HepG2 (cell line): Measurements from ENCODE around the gene CCM2. TPM values are rescaled to one million over a fixed set of nuclear protein-coding genes. Genes with fewer than 3 reads are reported as not detected.

ENCODE experiments used
- HNRNPLL ChIP-seq: fragments of 200-400 bp; formaldehyde crosslinking; IDR thresholded peaks from 2 replicates; pipeline ENCODE4 v1.6.1; 2017; ENCODE audit warnings: mild to moderate bottlenecking, low read depth, low read length; ENCODE audit not compliant: poor library complexity, severe bottlenecking
- KAT2B ChIP-seq: fragments of 150-350 bp; IDR thresholded peaks from 2 replicates; pipeline ENCODE4 v1.6.1; 2014; ENCODE audit warnings: low read depth, low read length, borderline replicate concordance
- KAT7 ChIP-seq: IDR thresholded peaks from 2 replicates; pipeline ENCODE4 v1.6.1; 2018; ENCODE audit warnings: borderline replicate concordance, missing compliant biosample characterization
- NPAS2 ChIP-seq: sonication (generic); formaldehyde crosslinking; IDR thresholded peaks from 2 replicates; pipeline ENCODE4 v1.8.0; 2022; ENCODE audit warnings: mild to moderate bottlenecking, missing genetic modification reagents, borderline replicate concordance
- NR2C2 ChIP-seq: sonication (generic); formaldehyde crosslinking; IDR thresholded peaks from 2 replicates; pipeline ENCODE4 v1.4.0; 2020; ENCODE audit warnings: missing genetic modification reagents, mild to moderate bottlenecking, moderate library complexity, borderline replicate concordance
- PHF8 ChIP-seq: sonication (generic); formaldehyde crosslinking; IDR thresholded peaks from 2 replicates; pipeline ENCODE4 v1.5.0; 2020; ENCODE audit warnings: missing genetic modification reagents
- RBFOX2 ChIP-seq: fragments of 200-400 bp; formaldehyde crosslinking; IDR thresholded peaks from 2 replicates; pipeline ENCODE4 v1.6.1; 2017; ENCODE audit warnings: low read depth, mild to moderate bottlenecking, low read length
- SOX13 ChIP-seq, 3 experiments: fragments of 450-650 bp in 1 of 3; sonication (generic) in 1 of 3; formaldehyde crosslinking in 1 of 3; IDR thresholded peaks in 2 of 3; conservative IDR thresholded peaks in 1 of 3; 2 replicates each; pipeline versions ENCODE4 v1.5.0 to v1.6.1; 2016 to 2020; ENCODE audit warnings: antibody characterized with exemption in 1 of 3, mild to moderate bottlenecking in 1 of 3, missing compliant biosample characterization in 1 of 3, missing genetic modification reagents in 1 of 3, moderate library complexity in 1 of 3
- ZFX ChIP-seq: sonication (generic); formaldehyde crosslinking; IDR thresholded peaks from 2 replicates; pipeline ENCODE4 v1.4.0; 2020; ENCODE audit warnings: mild to moderate bottlenecking, low read depth, missing genetic modification reagents, moderate library complexity
- ZNF567 ChIP-seq: sonication (generic); formaldehyde crosslinking; IDR thresholded peaks from 2 replicates; pipeline ENCODE4 v1.8.1; 2023; ENCODE audit warnings: mild to moderate bottlenecking, missing genetic modification reagents, borderline replicate concordance
- ZNF652 ChIP-seq: IDR thresholded peaks from 2 replicates; pipeline ENCODE4 v1.6.1; 2016; ENCODE audit warnings: low read depth, borderline replicate concordance
- ZSCAN12 ChIP-seq: sonication (generic); formaldehyde crosslinking; IDR thresholded peaks from 2 replicates; pipeline ENCODE4 v1.9.0; 2021; ENCODE audit warnings: mild to moderate bottlenecking, missing genetic modification reagents
- ZSCAN29 ChIP-seq: sonication (generic); formaldehyde crosslinking; conservative IDR thresholded peaks from 2 replicates; pipeline ENCODE4 v1.4.0; 2020; ENCODE audit warnings: mild to moderate bottlenecking, missing genetic modification reagents
- polyA plus RNA-seq, 8 experiments: library from polyadenylated mRNA; depleted of rRNA in 3 of 8; stranded (reverse) in 7 of 8; unstranded in 1 of 8; fragments of >200 nt; fragmentation: Illumina TruSeq in 4 of 8; extraction: Trizol in 4 of 8; gene quantifications; 2 replicates each; pipeline versions ENCODE4 v1.2.1 to v1.2.3, GENCODE V29; 2011 to 2016; ENCODE audit warnings: low read depth in 4 of 8, missing spikeins in 1 of 8, mixed read lengths in 1 of 8; ENCODE audit not compliant: insufficient read depth in 1 of 8
- total RNA-seq, 5 experiments: library from RNA; depleted of rRNA; stranded (reverse); fragments of >200 nt; fragmentation: Illumina TruSeq; extraction: Trizol; gene quantifications; 2 replicates each; pipeline ENCODE4 v1.2.3, GENCODE V29; 2016; ENCODE audit warnings: low read depth in 1 of 5
- TF ChIP-seq, protein P1 (sequence below), 2 experiments: sonication (generic) in 1 of 2; formaldehyde crosslinking in 1 of 2; IDR thresholded peaks; 2 replicates each; pipeline versions ENCODE4 v1.4.0 to v1.6.1; 2018 to 2020; ENCODE audit warnings: missing genetic modification reagents in 2 of 2, borderline replicate concordance in 1 of 2, low read depth in 1 of 2, mild to moderate bottlenecking in 1 of 2, missing biosample characterization in 1 of 2
- TF ChIP-seq, protein P2 (sequence below), 2 experiments: fragments of 450-650 bp in 1 of 2; sonication (generic) in 1 of 2; formaldehyde crosslinking in 1 of 2; IDR thresholded peaks; 2 replicates each; pipeline versions ENCODE4 v1.6.1 to v1.8.0; 2016 to 2022; ENCODE audit warnings: antibody characterized with exemption in 1 of 2, mild to moderate bottlenecking in 1 of 2, missing genetic modification reagents in 1 of 2

The CCM2 gene
- total and polyA plus RNA-seq, 2 of the 13 experiments (the other 11 are each of a cell fraction or from before 2014, with no cell fraction given) = 13.7 to 15.8 TPM

DNA sequence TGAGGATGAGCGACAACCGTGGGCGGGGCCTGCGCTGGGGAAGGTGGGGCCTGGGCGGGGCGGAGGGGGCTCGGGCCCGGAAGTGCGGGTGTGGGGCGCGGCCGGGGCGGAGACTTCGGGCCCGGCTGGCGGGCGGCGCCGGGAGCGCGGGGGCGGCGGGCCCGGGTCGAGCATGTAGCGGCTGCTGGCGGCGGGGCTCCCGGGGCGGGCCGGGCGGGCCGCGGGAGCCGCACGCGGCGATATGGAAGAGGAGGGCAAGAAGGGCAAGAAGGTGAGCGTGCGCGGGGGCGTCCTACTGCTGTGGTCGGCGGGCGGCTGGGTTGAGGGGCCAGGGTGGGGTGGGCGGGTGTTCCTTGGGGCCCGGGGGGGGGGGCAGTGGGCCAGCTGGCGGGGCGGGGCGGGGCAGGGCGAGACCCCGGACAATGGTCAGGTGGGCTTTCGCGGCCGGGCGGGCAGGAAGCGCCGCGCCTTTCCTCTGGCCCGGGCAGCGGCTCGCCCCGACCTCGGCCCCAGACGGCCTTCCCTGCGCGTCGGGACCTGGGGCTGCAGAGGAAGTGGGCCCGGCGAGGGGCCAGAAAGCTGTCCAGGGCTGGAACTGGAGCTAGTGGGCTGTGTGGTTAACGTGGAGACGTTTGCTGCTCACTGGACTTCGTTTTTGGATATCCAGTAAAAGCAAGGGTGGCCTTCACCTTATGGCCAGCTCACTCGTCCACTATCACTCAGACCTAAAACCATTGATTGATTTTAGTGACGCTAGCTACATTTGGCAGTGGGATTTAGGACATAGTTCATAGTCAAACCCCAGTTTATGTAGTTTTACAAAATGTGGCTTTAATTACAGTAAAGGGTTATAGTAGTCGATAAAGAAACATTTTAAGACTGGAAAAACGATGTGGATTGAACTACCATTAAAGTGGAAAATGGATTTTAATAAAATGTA lies at the start of gene CCM2 (continued):
- no peak for TF ChIP-seq ZSCAN29 (CRISPR knock-in tag)
- no peak for TF ChIP-seq SOX13 (IDR thresholded peaks at IDR 0.05)
- TF ChIP-seq SOX13 (CRISPR knock-in tag; conservative IDR thresholded peaks at IDR 0.05 in 1 of 2, IDR thresholded peaks at IDR 0.05 in 1 of 2) = 0 out of 4 replicates have a peak, but pooled peaks of 1 of the 2 experiments have one; percentile 5
- TF ChIP-seq PHF8 (CRISPR knock-in tag) = peak; percentile 73
- 0 out of 2 replicates have a peak, but pooled peaks have one; percentile 21 for TF ChIP-seq NPAS2 (CRISPR knock-in tag)
- no peak for TF ChIP-seq NR2C2
- no peak for TF ChIP-seq KAT2B
- TF ChIP-seq RBFOX2 = peak; percentile 45; the same call in 1 of the 2 replicates
- TF ChIP-seq, protein P1, sequence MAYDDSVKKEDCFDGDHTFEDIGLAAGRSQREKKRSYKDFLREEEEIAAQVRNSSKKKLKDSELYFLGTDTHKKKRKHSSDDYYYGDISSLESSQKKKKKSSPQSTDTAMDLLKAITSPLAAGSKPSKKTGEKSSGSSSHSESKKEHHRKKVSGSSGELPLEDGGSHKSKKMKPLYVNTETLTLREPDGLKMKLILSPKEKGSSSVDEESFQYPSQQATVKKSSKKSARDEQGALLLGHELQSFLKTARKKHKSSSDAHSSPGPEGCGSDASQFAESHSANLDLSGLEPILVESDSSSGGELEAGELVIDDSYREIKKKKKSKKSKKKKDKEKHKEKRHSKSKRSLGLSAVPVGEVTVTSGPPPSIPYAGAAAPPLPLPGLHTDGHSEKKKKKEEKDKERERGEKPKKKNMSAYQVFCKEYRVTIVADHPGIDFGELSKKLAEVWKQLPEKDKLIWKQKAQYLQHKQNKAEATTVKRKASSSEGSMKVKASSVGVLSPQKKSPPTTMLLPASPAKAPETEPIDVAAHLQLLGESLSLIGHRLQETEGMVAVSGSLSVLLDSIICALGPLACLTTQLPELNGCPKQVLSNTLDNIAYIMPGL (CRISPR knock-in tag; IDR thresholded peaks at IDR 0.05; ENCODE audit: borderline replicate concordance in 1 of 2, low read depth in 1 of 2) = peak; percentile 18 to 26; a peak in 1 of 4 replicates
- no peak for TF ChIP-seq ZSCAN12 (CRISPR knock-in tag)
- TF ChIP-seq HNRNPLL = peak; percentile 16
- TF ChIP-seq ZFX = peak; percentile 69
- TF ChIP-seq, protein P2, sequence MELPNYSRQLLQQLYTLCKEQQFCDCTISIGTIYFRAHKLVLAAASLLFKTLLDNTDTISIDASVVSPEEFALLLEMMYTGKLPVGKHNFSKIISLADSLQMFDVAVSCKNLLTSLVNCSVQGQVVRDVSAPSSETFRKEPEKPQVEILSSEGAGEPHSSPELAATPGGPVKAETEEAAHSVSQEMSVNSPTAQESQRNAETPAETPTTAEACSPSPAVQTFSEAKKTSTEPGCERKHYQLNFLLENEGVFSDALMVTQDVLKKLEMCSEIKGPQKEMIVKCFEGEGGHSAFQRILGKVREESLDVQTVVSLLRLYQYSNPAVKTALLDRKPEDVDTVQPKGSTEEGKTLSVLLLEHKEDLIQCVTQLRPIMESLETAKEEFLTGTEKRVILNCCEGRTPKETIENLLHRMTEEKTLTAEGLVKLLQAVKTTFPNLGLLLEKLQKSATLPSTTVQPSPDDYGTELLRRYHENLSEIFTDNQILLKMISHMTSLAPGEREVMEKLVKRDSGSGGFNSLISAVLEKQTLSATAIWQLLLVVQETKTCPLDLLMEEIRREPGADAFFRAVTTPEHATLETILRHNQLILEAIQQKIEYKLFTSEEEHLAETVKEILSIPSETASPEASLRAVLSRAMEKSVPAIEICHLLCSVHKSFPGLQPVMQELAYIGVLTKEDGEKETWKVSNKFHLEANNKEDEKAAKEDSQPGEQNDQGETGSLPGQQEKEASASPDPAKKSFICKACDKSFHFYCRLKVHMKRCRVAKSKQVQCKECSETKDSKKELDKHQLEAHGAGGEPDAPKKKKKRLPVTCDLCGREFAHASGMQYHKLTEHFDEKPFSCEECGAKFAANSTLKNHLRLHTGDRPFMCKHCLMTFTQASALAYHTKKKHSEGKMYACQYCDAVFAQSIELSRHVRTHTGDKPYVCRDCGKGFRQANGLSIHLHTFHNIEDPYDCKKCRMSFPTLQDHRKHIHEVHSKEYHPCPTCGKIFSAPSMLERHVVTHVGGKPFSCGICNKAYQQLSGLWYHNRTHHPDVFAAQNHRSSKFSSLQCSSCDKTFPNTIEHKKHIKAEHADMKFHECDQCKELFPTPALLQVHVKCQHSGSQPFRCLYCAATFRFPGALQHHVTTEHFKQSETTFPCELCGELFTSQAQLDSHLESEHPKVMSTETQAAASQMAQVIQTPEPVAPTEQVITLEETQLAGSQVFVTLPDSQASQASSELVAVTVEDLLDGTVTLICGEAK (IDR thresholded peaks at IDR 0.05) = no peak
- TF ChIP-seq, protein P2 (CRISPR knock-in tag; IDR thresholded peaks at IDR 0.05) = 0 out of 2 replicates have a peak, but pooled peaks have one; percentile 21
- no peak for TF ChIP-seq ZNF652 (CRISPR knock-in tag)
- no peak for TF ChIP-seq ZNF567
- TF ChIP-seq KAT7 (CRISPR knock-in tag) = 0 out of 2 replicates have a peak, but pooled peaks have one; percentile 20
